Thyroid gland (tissue), 4 donors: Measurements from ENCODE around the gene PLPPR1. TPM values are rescaled to one million over a fixed set of nuclear protein-coding genes. Genes with fewer than 3 reads are reported as not detected.

Source experiments
- DNase-seq, 2 donors: peaks; one replicate each; pipeline ENCODE4 v3.0.0-alpha.2; 2019
- H3K27ac ChIP-seq, 3 donors: fragments of 200-600 bp; sonication (generic); 1 replicate in 2 of 3; 2 replicates in 1 of 3; pipeline ENCODE4 v1.5.1; 2016 to 2019; ENCODE audit warnings: mild to moderate bottlenecking in 1 of 3, moderate library complexity in 1 of 3
- H3K27me3 ChIP-seq: fragments of 200-600 bp; sonication (generic); one replicate; pipeline ENCODE4 v1.5.1; 2019
- H3K36me3 ChIP-seq, 2 donors: fragments of 200-600 bp; sonication (generic); one replicate each; pipeline ENCODE4 v1.5.1; 2016 to 2019
- H3K4me1 ChIP-seq, 2 donors: fragments of 200-600 bp; sonication (generic); one replicate each; pipeline ENCODE4 v1.5.1; 2017 to 2019
- H3K4me3 ChIP-seq, 3 donors: fragments of 200-600 bp; sonication (generic); replicated peaks in 1 of 3; 1 replicate in 2 of 3; 2 replicates in 1 of 3; pipeline ENCODE4 v1.5.1; 2016; ENCODE audit warnings: mild to moderate bottlenecking in 1 of 3
- H3K9me3 ChIP-seq: fragments of 200-600 bp; sonication (generic); one replicate; pipeline ENCODE4 v1.5.1; 2017
- CTCF ChIP-seq, 6 experiments: fragments of 200-600 bp in 3 of 6; fragments of 450-650 bp in 3 of 6; sonication (generic) in 3 of 6; IDR thresholded peaks; one replicate each; pipeline ENCODE4 v1.5.1; 2016 to 2019; ENCODE audit warnings: antibody characterized with exemption in 6 of 6, mild to moderate bottlenecking in 2 of 6, inconsistent platforms in 1 of 6, moderate library complexity in 1 of 6
- POLR2A ChIP-seq, 2 donors: fragments of 450-650 bp; IDR thresholded peaks; one replicate each; pipeline ENCODE4 v1.6.1; 2017; ENCODE audit warnings: antibody characterized with exemption in 2 of 2, mild to moderate bottlenecking in 2 of 2, moderate library complexity in 1 of 2
- WGBS, 2 donors: methylation state at CpG; one replicate each; pipeline ENCODE4 v1.1.5; 2017; 5-methylcytosine and 5-hydroxymethylcytosine counted together
- intact Hi-C: fragments of 100-400 bp; cut with DNase I; formaldehyde crosslinking; loops from one replicate; pipeline ENCODE4 v1.15.1; 2023
- total RNA-seq, 4 donors: library from RNA; depleted of rRNA; stranded (reverse); fragments of >200 nt; gene quantifications; one replicate each; pipeline ENCODE4 v1.2.3, GENCODE V29; 2016

PLPPR1 gene
- total RNA-seq, 4 donors from 2014 or later: 0.22 to 0.24 TPM; not detected in 2

- H3K27ac ChIP-seq: no peak overlapping the region
- intact Hi-C loops: no loop called here
- H3K36me3 ChIP-seq: no peaks in the 10 kb centered on the region
- WGBS, 2 donors: 70 to 72% methylated on average over 4 of the region's 4 CpGs
- no peaks in the 10 kb centered on the region for H3K9me3 ChIP-seq
- no peak for TF ChIP-seq CTCF (IDR thresholded peaks at IDR 0.05)
- TF ChIP-seq POLR2A (IDR thresholded peaks at IDR 0.05): no peak
- DNase-seq: no peak
- no peaks in the 10 kb centered on the region for H3K27me3 ChIP-seq
- H3K4me3 ChIP-seq: no peak overlapping the region
- no peaks in the 10 kb centered on the region for H3K4me1 ChIP-seq
These were observed 196.7 kb downstream of the PLPPR1 start for GRCh38 chr9:101225271-101225670.

GRCh38 chr9:101226161-101226560, 197.6 kb downstream of the PLPPR1 start:
- Histone ChIP-seq H3K4me3 (no peak overlapping the region), H3K4me1 (no peaks in the 10 kb centered on the region), H3K9me3 (no peaks in the 10 kb centered on the region), H3K36me3 (no peaks in the 10 kb centered on the region), H3K27ac (no peak overlapping the region), H3K27me3 (no peaks in the 10 kb centered on the region)
- intact Hi-C loops: no loop called here
- DNase-seq: no peak
- TF ChIP-seq POLR2A (IDR thresholded peaks at IDR 0.05) (no peak), CTCF (IDR thresholded peaks at IDR 0.05) (no peak)

- Histone ChIP-seq H3K4me1 (no peaks in the 10 kb centered on the region), H3K27ac (no peak overlapping the region), H3K4me3 (no peak overlapping the region), H3K27me3 (no peaks in the 10 kb centered on the region), H3K9me3 (no peaks in the 10 kb centered on the region), H3K36me3 (no peaks in the 10 kb centered on the region)
- TF ChIP-seq POLR2A (IDR thresholded peaks at IDR 0.05) (no peak), CTCF (IDR thresholded peaks at IDR 0.05) (no peak)
- WGBS, 2 donors: 74 to 86% methylated on average over 3 of the region's 3 CpGs
- no peak for DNase-seq
- intact Hi-C loops: no loop called here
These were observed 198.3 kb downstream of the PLPPR1 start for GRCh38 chr9:101226803-101227202.

GRCh38 chr9:101229606-101230005, 201.1 kb downstream of the PLPPR1 start:
- DNase-seq: no peak

GRCh38 chr9:101232405-101232977, 204.0 kb downstream of the PLPPR1 start:
- Histone ChIP-seq H3K27ac (no peak overlapping the region), H3K36me3 (no peaks in the 10 kb centered on the region), H3K4me3 (no peak overlapping the region), H3K4me1 (no peaks in the 10 kb centered on the region), H3K27me3 (no peaks in the 10 kb centered on the region), H3K9me3 (no peaks in the 10 kb centered on the region)
- TF ChIP-seq POLR2A (IDR thresholded peaks at IDR 0.05) (no peak), CTCF (IDR thresholded peaks at IDR 0.05) (no peak)
- WGBS, 2 donors: 90 to 99% methylated on average over 2 of the region's 2 CpGs
- no peak for DNase-seq
- intact Hi-C loops: no loop called here

More at GRCh38 chr9:101229606-101230005, 201.1 kb downstream of the PLPPR1 start:
- Histone ChIP-seq H3K9me3 (no peaks in the 10 kb centered on the region), H3K4me1 (no peaks in the 10 kb centered on the region), H3K36me3 (no peaks in the 10 kb centered on the region), H3K27me3 (no peaks in the 10 kb centered on the region), H3K27ac (no peak overlapping the region), H3K4me3 (no peak overlapping the region)
- TF ChIP-seq POLR2A (IDR thresholded peaks at IDR 0.05) (no peak), CTCF (IDR thresholded peaks at IDR 0.05) (no peak)
- 7 to 9% methylated on average over 1 of the region's 1 CpG for WGBS, 2 donors
- intact Hi-C loops: no loop called here
